Vagina (tissue), 2 donors: ENCODE measurements around the gene BBS7.

ENCODE experiments used
- CTCF ChIP-seq, 3 experiments: fragments of 450-650 bp in 2 of 3; fragments of 200-600 bp in 1 of 3; sonication (generic) in 1 of 3; IDR thresholded peaks; one replicate each; pipeline ENCODE4 v1.5.1; 2017 to 2019; ENCODE audit warnings: antibody characterized with exemption in 3 of 3, mild to moderate bottlenecking in 2 of 3, moderate library complexity in 2 of 3
- POLR2A ChIP-seq, 2 donors: fragments of 450-650 bp; IDR thresholded peaks; one replicate each; pipeline ENCODE4 v1.6.1; 2017; ENCODE audit warnings: antibody characterized with exemption in 2 of 2, mild to moderate bottlenecking in 2 of 2, moderate library complexity in 2 of 2
- POLR2AphosphoS5 ChIP-seq, 2 donors: sonication (generic); formaldehyde crosslinking; IDR thresholded peaks; one replicate each; pipeline ENCODE4 v1.9.0; 2017; ENCODE audit warnings: antibody characterized with exemption in 2 of 2, mild to moderate bottlenecking in 2 of 2, low read depth in 1 of 2; ENCODE audit not compliant: insufficient read depth in 1 of 2

GRCh38 chr4:121863799-121864198 lies 6.5 kb downstream of the BBS7 start:
- TF ChIP-seq POLR2AphosphoS5 (IDR thresholded peaks at IDR 0.05; ENCODE audit: insufficient read depth in 1 of 2, low read depth in 1 of 2) (no peak), CTCF (IDR thresholded peaks at IDR 0.05) (no peak), POLR2A (IDR thresholded peaks at IDR 0.05) (no peak)
